PC-9 (cell line): ENCODE results near the gene CHRDL2. TPM values are rescaled to one million over a fixed set of nuclear protein-coding genes. Genes with fewer than 3 reads are reported as not detected.

Experiments used
- BruUV-seq: library from RNA; stranded (reverse); fragments of 400-500 nt; replicated peaks from 2 replicates; lab custom pipeline; 2021; lab: Mats Ljungman, UMichigan
- CTCF ChIA-PET: fragments of 300-600 bp; sonication (Branson Sonifier 250); formaldehyde crosslinking; loops from one replicate; lab custom pipeline; 2022; ENCODE audit warnings: antibody characterized with exemption; lab: Charles Lee
- POLR2A ChIA-PET: fragments of 300-600 bp; sonication (Branson Sonifier 250); formaldehyde crosslinking; loops from one replicate; lab custom pipeline; 2022; ENCODE audit warnings: antibody characterized with exemption; ENCODE audit not compliant: unreplicated experiment; lab: Charles Lee
- DNase-seq, 2 experiments: peaks; one replicate each; pipeline versions ENCODE4 v3.0.0 to v3.0.0-alpha.2; 2015 to 2022; ENCODE audit warnings: mixed read lengths in 1 of 2
- H2AFZ ChIP-seq: fragments of 200-600 bp; sonication (generic); 2 replicates; pipeline ENCODE4 v1.8.1; 2017; ENCODE audit warnings: antibody characterized with exemption
- H3F3A ChIP-seq: fragments of 200-600 bp; sonication (generic); 2 replicates; pipeline ENCODE4 v1.8.1; 2017; ENCODE audit warnings: antibody characterized with exemption, mild to moderate bottlenecking, low read depth; ENCODE audit not compliant: insufficient read depth
- H3K27ac ChIP-seq: fragments of 200-600 bp; sonication (generic); 2 replicates; pipeline ENCODE4 v1.6.1; 2016; ENCODE audit warnings: mixed run types
- H3K27me3 ChIP-seq: fragments of 200-600 bp; sonication (generic); 2 replicates; pipeline ENCODE4 v1.6.1; 2016; ENCODE audit warnings: low read depth, mixed run types; ENCODE audit not compliant: insufficient read depth
- H3K36me3 ChIP-seq: fragments of 200-600 bp; sonication (generic); 2 replicates; pipeline ENCODE4 v1.6.1; 2016; ENCODE audit warnings: low read depth, mixed run types
- H3K4me1 ChIP-seq: fragments of 200-600 bp; sonication (generic); replicated peaks from 2 replicates; pipeline ENCODE4 v1.6.1; 2016; ENCODE audit warnings: mixed run types; ENCODE audit not compliant: insufficient read depth
- H3K4me2 ChIP-seq: fragments of 200-600 bp; sonication (generic); 2 replicates; pipeline ENCODE4 v1.6.1; 2017; ENCODE audit warnings: mixed run types
- H3K4me3 ChIP-seq: fragments of 200-600 bp; sonication (generic); 2 replicates; pipeline ENCODE4 v1.6.1; 2016; ENCODE audit warnings: mixed run types
- H3K79me2 ChIP-seq: fragments of 200-600 bp; sonication (generic); 2 replicates; pipeline ENCODE4 v1.6.1; 2017; ENCODE audit warnings: low read depth, mixed run types
- H3K9me2 ChIP-seq: fragments of 200-600 bp; sonication (generic); 2 replicates; pipeline ENCODE4 v1.8.1; 2017; ENCODE audit warnings: mild to moderate bottlenecking; ENCODE audit not compliant: insufficient read depth
- H3K9me3 ChIP-seq: fragments of 200-600 bp; sonication (generic); 2 replicates; pipeline ENCODE4 v1.8.1; 2016; ENCODE audit warnings: low read depth; ENCODE audit not compliant: insufficient read depth
- H4K20me1 ChIP-seq: fragments of 200-600 bp; sonication (generic); 2 replicates; pipeline ENCODE4 v1.8.1; 2017; ENCODE audit not compliant: insufficient read depth
- CTCF ChIP-seq: fragments of 200-600 bp; sonication (generic); conservative IDR thresholded peaks from 2 replicates; pipeline ENCODE4 v1.6.1; 2017; ENCODE audit warnings: mixed run types, antibody characterized with exemption, mild to moderate bottlenecking, moderate library complexity
- EZH2 ChIP-seq: fragments of 200-600 bp; sonication (generic); IDR thresholded peaks from 2 replicates; pipeline ENCODE4 v1.8.0; 2017; ENCODE audit warnings: antibody characterized with exemption, low read depth
- intact Hi-C: fragments of 100-400 bp; cut with micrococcal nuclease; formaldehyde crosslinking; loops from one replicate; pipeline ENCODE4 v1.10.0; 2022; ENCODE audit not compliant: unreplicated experiment
- total RNA-seq: library from RNA; stranded (reverse); gene quantifications from 2 replicates; pipeline ENCODE4 v1.2.3, GENCODE V29; 2021

Gene CHRDL2
- total RNA-seq, 1 experiment from 2014 or later: not detected

- no TSS peak for BruUV-seq
- Histone ChIP-seq H3K27ac (no peak overlapping the region), H3K36me3 (no peaks in the 10 kb centered on the region), H3K4me2 (no peak overlapping the region), H3F3A (peaks cover 4% of the 10 kb centered on the region; the same call in 1 of the 2 replicates), H3K4me1 (no peaks in the 10 kb centered on the region), H3K27me3 (no peaks in the 10 kb centered on the region), H3K79me2 (no peaks in the 10 kb centered on the region), H3K4me3 (no peak overlapping the region), H3K9me2 (no peaks in the 10 kb centered on the region), H3K9me3 (no peaks in the 10 kb centered on the region), H2AFZ (no peak overlapping the region), H4K20me1 (no peaks in the 10 kb centered on the region)
- CTCF ChIA-PET: interaction anchor here (0.5 to 2.9 kb wide), 12 partner anchors 8 to 258 kb away, joined by 3 to 30 read pairs (median 4); no protein-coding TSS in a partner anchor
- intact Hi-C loops: no loop called here
- peak; percentile 98 for TF ChIP-seq CTCF
- no peak for TF ChIP-seq EZH2
- DNase-seq: peak; percentile 55 to 72
- POLR2A ChIA-PET: interaction anchor here (0.5 to 0.6 kb wide), 2 partner anchors 29 to 73 kb away, joined by 4 to 9 read pairs; no protein-coding TSS in a partner anchor
Observed at GRCh38 chr11:74702383-74703007, 28.7 kb downstream of the CHRDL2 start.

DNA sequence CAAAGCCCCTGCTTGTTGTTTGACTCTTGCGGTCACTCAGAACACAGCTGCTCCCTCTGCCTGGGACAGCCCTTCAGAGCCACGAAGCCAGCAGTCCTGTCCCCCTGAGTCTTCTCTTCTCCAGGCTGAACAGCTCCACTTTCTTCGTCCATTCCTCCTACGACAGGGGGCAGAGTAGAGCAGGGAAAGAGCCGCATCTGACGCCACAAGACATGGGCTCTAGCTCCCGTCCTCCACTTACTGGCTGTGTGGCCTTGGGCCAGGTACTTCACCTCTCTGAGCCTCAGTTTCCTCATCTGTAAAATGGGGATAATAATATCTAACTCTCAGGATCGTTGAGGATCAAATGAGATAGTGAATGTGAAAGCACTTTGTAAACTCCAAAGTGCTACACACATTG lies 29.9 kb downstream of the CHRDL2 start:
- peaks cover 4% of the 10 kb centered on the region; the same call in 1 of the 2 replicates for H3F3A ChIP-seq
- H3K4me2 ChIP-seq: no peak overlapping the region
- no peaks in the 10 kb centered on the region for H4K20me1 ChIP-seq
- no peaks in the 10 kb centered on the region for H3K9me3 ChIP-seq
- no peaks in the 10 kb centered on the region for H3K27me3 ChIP-seq
- no peak overlapping the region for H3K4me3 ChIP-seq
- no peak for DNase-seq
- BruUV-seq: no TSS peak
- H3K79me2 ChIP-seq: no peaks in the 10 kb centered on the region
- no peaks in the 10 kb centered on the region for H3K4me1 ChIP-seq
- ChIA-PET POLR2A (no interaction called here), CTCF (interaction anchor here (0.6 to 2.9 kb wide), 5 partner anchors 25 to 311 kb away, joined by 4 to 30 read pairs (median 12); no protein-coding TSS in a partner anchor)
- no peak for TF ChIP-seq EZH2
- TF ChIP-seq CTCF: no peak
- H3K27ac ChIP-seq: no peak overlapping the region
- intact Hi-C loops: no loop called here
- H2AFZ ChIP-seq: no peak overlapping the region
- no peaks in the 10 kb centered on the region for H3K9me2 ChIP-seq
- H3K36me3 ChIP-seq: no peaks in the 10 kb centered on the region

GRCh38 chr11:74699615-74700396 lies 31.4 kb downstream of the CHRDL2 start:
- H3K4me3 ChIP-seq: no peak overlapping the region
- TF ChIP-seq EZH2: no peak
- no peak for TF ChIP-seq CTCF
- peaks cover 4% of the 10 kb centered on the region for H3K4me1 ChIP-seq
- intact Hi-C loops: no loop called here
- H3K27ac ChIP-seq: no peak overlapping the region
- H3K4me2 ChIP-seq: no peak overlapping the region
- no peaks in the 10 kb centered on the region for H4K20me1 ChIP-seq
- H3K79me2 ChIP-seq: no peaks in the 10 kb centered on the region
- no peak overlapping the region for H2AFZ ChIP-seq
- no peak for DNase-seq
- peaks cover 8% of the 10 kb centered on the region; the same call in 1 of the 2 replicates for H3F3A ChIP-seq
- H3K27me3 ChIP-seq: no peaks in the 10 kb centered on the region
- H3K9me2 ChIP-seq: no peaks in the 10 kb centered on the region
- ChIA-PET POLR2A (no interaction called here), CTCF (no interaction called here)
- H3K9me3 ChIP-seq: no peaks in the 10 kb centered on the region
- BruUV-seq: no TSS peak
- no peaks in the 10 kb centered on the region for H3K36me3 ChIP-seq
